ENCODE data around the gene RPL39.
A peak's percentile ranks its signal among the peaks of the same experiment; 100 is the strongest.
"Not testable (repeated sequence)": the region's sequence is repeated elsewhere in the genome, so short reads cannot be mapped to it uniquely, and the experiment has no call there.

RPL39 gene

DNA sequence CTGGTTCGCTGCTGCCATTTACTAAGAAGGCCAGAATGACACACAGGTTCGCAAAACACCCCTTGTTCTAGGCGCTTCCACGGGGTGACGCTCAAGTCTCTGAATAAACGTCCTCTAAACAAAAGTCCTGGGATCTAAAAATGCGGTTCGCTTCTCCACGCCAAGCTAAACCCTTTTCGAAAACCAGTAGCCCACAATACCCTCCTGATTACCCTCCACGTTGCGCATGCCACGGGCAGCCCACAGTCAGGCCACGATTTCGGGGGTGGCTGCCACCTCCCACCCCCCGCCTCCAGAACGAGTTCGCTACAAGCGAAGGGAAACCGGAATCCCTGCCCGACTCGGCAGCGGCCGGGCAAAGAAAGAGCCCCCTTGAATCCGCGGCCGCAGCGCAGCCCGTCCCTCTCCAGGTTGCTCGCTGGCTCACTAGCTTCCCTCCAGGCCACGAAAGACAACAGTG is 423 bp downstream of the RPL39 start:
- no peak for TF ChIP-seq CTCF (IDR thresholded peaks at IDR 0.05; ENCODE audit: low read depth, low read length, missing control alignments)
- in situ Hi-C loops (cut with HindIII; ENCODE audit: low pct_ligation_motif_present, low sequenced_read_pairs) = no loop called here
- Histone ChIP-seq H3K27me3 (replicated peaks) (no peaks in the 10 kb centered on the region), H3K27ac (peak overlapping the region; percentile 97), H3K36me3 (replicated peaks) (peaks cover 33% of the 10 kb centered on the region), H3K4me3 (ENCODE audit: low read depth, low read length) (peak overlapping the region; percentile 83)
- DNase-seq = peak; percentile 16

GRCh38 chrX:119784747-119785446 is 6.5 kb downstream of the RPL39 start:
- Histone ChIP-seq H3K27me3 (replicated peaks) (no peaks in the 10 kb centered on the region), H3K4me3 (ENCODE audit: low read depth, low read length) (no peak overlapping the region), H3K36me3 (replicated peaks) (peaks cover 38% of the 10 kb centered on the region), H3K27ac (no peak overlapping the region)
- no peak for DNase-seq
- in situ Hi-C loops (cut with HindIII; ENCODE audit: low pct_ligation_motif_present, low sequenced_read_pairs) = no loop called here
- peak; percentile 69 for TF ChIP-seq CTCF (IDR thresholded peaks at IDR 0.05; ENCODE audit: low read depth, low read length, missing control alignments)

DNA sequence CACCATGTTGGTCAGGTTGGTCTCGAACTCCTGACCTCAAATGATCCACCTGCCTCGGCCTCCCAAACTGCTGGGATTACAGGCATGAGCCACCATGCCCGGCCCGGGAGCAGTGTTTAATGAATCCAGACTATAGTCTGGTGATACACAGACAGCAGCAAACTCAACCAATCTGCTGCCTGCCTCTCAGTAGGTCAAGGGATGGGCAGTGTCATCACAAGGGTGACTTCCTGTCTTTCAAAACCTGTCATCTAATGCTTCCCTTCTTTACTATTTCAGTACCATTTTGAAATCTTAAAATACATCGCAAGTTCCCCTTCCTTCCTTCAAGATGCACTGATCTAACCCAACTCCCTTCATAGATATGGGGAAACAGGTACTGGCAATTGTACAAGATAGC is 8.4 kb downstream of the RPL39 start:
- Histone ChIP-seq H3K27me3 (replicated peaks) (no peaks in the 10 kb centered on the region), H3K36me3 (replicated peaks) (peaks cover 19% of the 10 kb centered on the region), H3K27ac (no peak overlapping the region), H3K4me3 (ENCODE audit: low read depth, low read length) (no peak overlapping the region)
- TF ChIP-seq CTCF (IDR thresholded peaks at IDR 0.05; ENCODE audit: low read depth, low read length, missing control alignments) = no peak
- in situ Hi-C loops (cut with HindIII; ENCODE audit: low pct_ligation_motif_present, low sequenced_read_pairs) = no loop called here
- no peak for DNase-seq

GRCh38 chrX:119778829-119779228 is 12.6 kb downstream of the RPL39 start:
- no peak for TF ChIP-seq CTCF (IDR thresholded peaks at IDR 0.05; ENCODE audit: low read depth, low read length, missing control alignments)
- in situ Hi-C loops (cut with HindIII; ENCODE audit: low pct_ligation_motif_present, low sequenced_read_pairs) = no loop called here
- Histone ChIP-seq H3K4me3 (ENCODE audit: low read depth, low read length) (no peak overlapping the region), H3K36me3 (replicated peaks) (peaks cover 3% of the 10 kb centered on the region), H3K27ac (no peak overlapping the region), H3K27me3 (replicated peaks) (no peaks in the 10 kb centered on the region)
- DNase-seq = no peak

GRCh38 chrX:119775517-119776238 is 15.8 kb downstream of the RPL39 start:
- TF ChIP-seq CTCF (IDR thresholded peaks at IDR 0.05; ENCODE audit: low read depth, low read length, missing control alignments) = no peak
- no peak overlapping the region for H3K27ac ChIP-seq
- no peak for DNase-seq
- H3K27me3 ChIP-seq (replicated peaks) = no peaks in the 10 kb centered on the region
- H3K36me3 ChIP-seq (replicated peaks) = no peaks in the 10 kb centered on the region
- no peak overlapping the region for H3K4me3 ChIP-seq (ENCODE audit: low read depth, low read length)
- in situ Hi-C loops (cut with HindIII; ENCODE audit: low pct_ligation_motif_present, low sequenced_read_pairs) = no loop called here

DNA sequence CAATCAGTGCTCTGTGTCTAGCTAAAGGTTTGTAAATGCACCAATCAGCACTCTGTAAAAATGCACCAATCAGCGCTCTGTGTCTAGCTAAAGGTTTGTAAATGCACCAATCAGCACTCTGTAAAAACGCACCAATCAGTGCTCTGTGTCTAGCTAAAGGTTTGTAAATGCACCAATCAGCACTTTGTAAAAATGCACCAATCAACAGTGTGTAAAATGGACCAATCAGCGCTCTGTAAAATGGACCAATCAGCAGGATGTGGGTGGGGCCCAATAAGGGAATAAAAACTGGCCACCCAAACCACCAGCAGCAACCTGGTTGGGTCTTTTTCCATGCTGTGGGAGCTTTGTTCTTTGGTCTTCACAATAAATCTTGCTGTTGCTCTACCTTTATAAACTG is 22.0 kb downstream of the RPL39 start:
- DNase-seq; H3K27ac ChIP-seq; H3K4me3 ChIP-seq (ENCODE audit: low read depth, low read length); H3K36me3 ChIP-seq (replicated peaks); in situ Hi-C loops (cut with HindIII; ENCODE audit: low pct_ligation_motif_present, low sequenced_read_pairs); H3K27me3 ChIP-seq (replicated peaks): not testable (repeated sequence)

DNA sequence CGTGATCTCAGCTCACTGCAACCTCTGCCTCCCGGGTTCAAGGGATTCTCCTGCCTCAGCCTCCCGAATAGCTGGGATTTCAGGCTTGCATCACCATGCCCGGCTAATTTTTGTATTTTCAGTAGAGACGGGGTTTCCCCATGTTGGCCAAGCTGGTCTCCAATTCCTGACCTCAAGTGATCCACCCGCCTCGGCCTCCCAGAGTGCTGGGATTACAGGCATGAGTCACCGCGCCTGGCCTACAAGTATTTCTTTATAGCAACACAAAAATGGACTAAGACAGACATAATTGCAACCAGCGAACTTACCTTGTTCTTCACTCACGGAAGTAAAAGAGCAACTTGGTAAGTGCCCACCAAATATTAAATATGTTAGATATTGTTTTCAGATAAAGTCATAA is 23.0 kb downstream of the RPL39 start:
- in situ Hi-C loops (cut with HindIII; ENCODE audit: low pct_ligation_motif_present, low sequenced_read_pairs) = not testable (repeated sequence)
- peak; percentile 90 for DNase-seq
- peak overlapping the region; percentile 43 for H3K27ac ChIP-seq

More for the DNA sequence above, 23.0 kb downstream of the RPL39 start:
- H3K27me3 ChIP-seq (replicated peaks); H3K4me3 ChIP-seq (ENCODE audit: low read depth, low read length); H3K36me3 ChIP-seq (replicated peaks): not testable (repeated sequence)
